Activated B cell treated with CpG ODN at 0.5 μM for 24 hours (primary cell): ENCODE measurements around the gene IGF2BP1. TPM values are rescaled to one million over a fixed set of nuclear protein-coding genes. Genes with fewer than 3 reads are reported as not detected.

Source experiments
- ATAC-seq: fragments of 200-7000 bp; cut with Tn5 transposase; one replicate; pipeline ENCODE4 v1.10.0; 2021; ENCODE audit warnings: low read depth, mild to moderate bottlenecking, moderate library complexity
- CTCF ChIA-PET: fragments of 350-600 bp; sonication (Branson Sonifier 250); formaldehyde crosslinking; loops from one replicate; lab custom pipeline; 2021; ENCODE audit warnings: antibody characterized with exemption; lab: Charles Lee
- POLR2A ChIA-PET: fragments of 350-600 bp; sonication (Branson Sonifier 250); formaldehyde crosslinking; loops from one replicate; lab custom pipeline; 2021; ENCODE audit warnings: antibody characterized with exemption; lab: Charles Lee
- DNase-seq: peaks from one replicate; pipeline ENCODE4 v3.0.0; 2022
- H3K27ac Mint-ChIP-seq: one replicate; pipeline ENCODE4 v1.8.0; 2020; ENCODE audit warnings: mixed read lengths
- H3K27me3 Mint-ChIP-seq: one replicate; pipeline ENCODE4 v1.8.0; 2021; ENCODE audit warnings: mixed read lengths
- H3K36me3 Mint-ChIP-seq: one replicate; pipeline ENCODE4 v1.8.0; 2021; ENCODE audit warnings: low read depth, mixed read lengths
- H3K4me1 Mint-ChIP-seq: one replicate; pipeline ENCODE4 v1.8.0; 2021; ENCODE audit warnings: mixed read lengths
- H3K4me3 Mint-ChIP-seq: one replicate; pipeline ENCODE4 v1.8.0; 2020; ENCODE audit warnings: mild to moderate bottlenecking, mixed read lengths
- H3K9me3 Mint-ChIP-seq: one replicate; pipeline ENCODE4 v1.8.0; 2020; ENCODE audit warnings: mixed read lengths
- CTCF ChIP-seq: fragments of 200-600 bp; IDR thresholded peaks from one replicate; pipeline ENCODE4 v1.8.0; 2022; ENCODE audit warnings: antibody characterized with exemption, mild to moderate bottlenecking
- intact Hi-C: fragments of 100-400 bp; cut with micrococcal nuclease; formaldehyde crosslinking; loops from one replicate; pipeline ENCODE4 v1.15.1; 2024
- total RNA-seq: library from RNA; stranded (reverse); gene quantifications from 2 replicates; pipeline ENCODE4 v1.2.3, GENCODE V29; 2022

Gene IGF2BP1
- total RNA-seq, 1 donor from 2014 or later, result 0.40 TPM

DNA sequence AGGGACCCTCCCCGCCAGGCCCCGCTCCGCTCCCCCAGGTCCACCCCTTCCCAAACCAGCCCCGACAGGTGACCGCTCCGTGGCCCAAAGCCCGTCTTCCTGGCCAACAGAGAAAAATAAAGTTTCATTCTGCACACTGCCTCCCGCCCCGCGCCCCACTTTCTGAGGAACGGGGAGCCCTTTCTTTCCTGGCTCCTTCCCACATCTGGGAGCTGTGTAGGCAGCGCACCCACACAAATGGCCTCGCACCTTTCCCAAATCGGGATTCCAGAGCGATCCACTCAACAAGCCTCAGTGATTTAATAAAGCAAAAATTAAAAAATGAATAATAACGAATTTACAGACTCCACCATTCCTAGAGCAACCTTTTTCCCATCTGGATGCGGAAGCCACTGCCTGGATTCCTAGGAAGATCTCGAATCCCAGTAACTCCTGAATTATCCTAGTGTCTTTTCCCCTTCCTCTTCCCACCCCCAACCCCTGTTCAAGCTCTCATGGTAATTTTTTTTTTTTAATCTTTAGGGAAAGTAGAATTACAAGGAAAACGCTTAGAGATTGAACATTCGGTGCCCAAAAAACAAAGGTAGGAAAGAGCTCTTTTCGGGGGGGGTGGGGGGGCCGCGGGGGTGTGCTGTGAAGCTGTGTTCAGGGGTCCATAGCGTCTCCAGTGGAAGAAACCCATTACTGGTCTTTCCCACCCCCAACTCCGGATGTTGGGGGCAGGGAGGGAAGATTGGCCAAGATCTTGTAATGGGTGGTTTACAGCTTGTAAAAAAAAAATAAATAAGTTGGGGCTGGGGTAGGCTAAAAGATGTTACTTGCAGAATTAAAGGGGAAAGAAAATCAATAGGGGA, 1.6 kb downstream of the IGF2BP1 start:
- no peak for ATAC-seq
- ChIA-PET CTCF (no interaction called here), POLR2A (interaction anchor here (0.7 kb wide), 2 partner anchors 362 to 397 kb away, joined by 3 to 6 read pairs; no protein-coding TSS in a partner anchor)
- H3K36me3 Mint-ChIP-seq, result no peaks in the 10 kb centered on the region
- intact Hi-C loops, result loop anchor here (5.0 to 10.0 kb wide), 3 partner anchors 54 to 384 kb away; partner anchors contain the start of genes HOXB7, HOXB8 and SNF8
- TF ChIP-seq CTCF, result no peak
- peaks cover 38% of the 10 kb centered on the region for H3K4me1 Mint-ChIP-seq
- no peaks in the 10 kb centered on the region for H3K9me3 Mint-ChIP-seq
- DNase-seq, result no peak
- H3K4me3 Mint-ChIP-seq, result peak overlapping the region; percentile 78
- H3K27me3 Mint-ChIP-seq, result peaks cover 67% of the 10 kb centered on the region
- H3K27ac Mint-ChIP-seq, result no peak overlapping the region

- ATAC-seq (no peak), DNase-seq (no peak)
- H3K27ac Mint-ChIP-seq, result no peak overlapping the region
- POLR2A ChIA-PET, result no interaction called here
- no peak for TF ChIP-seq CTCF
- peaks cover 68% of the 10 kb centered on the region for H3K27me3 Mint-ChIP-seq
- CTCF ChIA-PET, result no interaction called here
- H3K4me3 Mint-ChIP-seq, result no peak overlapping the region
- H3K9me3 Mint-ChIP-seq, result no peaks in the 10 kb centered on the region
- no peaks in the 10 kb centered on the region for H3K36me3 Mint-ChIP-seq
- intact Hi-C loops, result no loop called here
- H3K4me1 Mint-ChIP-seq, result peaks cover 30% of the 10 kb centered on the region
These were observed 3.8 kb downstream of the IGF2BP1 start for GRCh38 chr17:49000943-49001342.

- no peak for TF ChIP-seq CTCF
- DNase-seq (no peak), ATAC-seq (no peak)
- intact Hi-C loops, result no loop called here
- H3K27me3 Mint-ChIP-seq, result peaks cover 70% of the 10 kb centered on the region
- H3K4me1 Mint-ChIP-seq, result peaks cover 25% of the 10 kb centered on the region
- POLR2A ChIA-PET, result no interaction called here
- H3K9me3 Mint-ChIP-seq, result no peaks in the 10 kb centered on the region
- CTCF ChIA-PET, result no interaction called here
- H3K27ac Mint-ChIP-seq, result no peak overlapping the region
- H3K36me3 Mint-ChIP-seq, result no peaks in the 10 kb centered on the region
- no peak overlapping the region for H3K4me3 Mint-ChIP-seq
These were observed 4.5 kb downstream of the IGF2BP1 start for GRCh38 chr17:49001671-49002070.

- ChIA-PET POLR2A (no interaction called here), CTCF (no interaction called here)
- intact Hi-C loops, result no loop called here
- H3K27ac Mint-ChIP-seq, result no peak overlapping the region
- peaks cover 66% of the 10 kb centered on the region for H3K27me3 Mint-ChIP-seq
- no peak overlapping the region for H3K4me3 Mint-ChIP-seq
- H3K9me3 Mint-ChIP-seq, result no peaks in the 10 kb centered on the region
- ATAC-seq, result no peak
- no peak for TF ChIP-seq CTCF
- H3K4me1 Mint-ChIP-seq, result peaks cover 20% of the 10 kb centered on the region
- DNase-seq, result no peak
- no peaks in the 10 kb centered on the region for H3K36me3 Mint-ChIP-seq
These were observed 5.1 kb downstream of the IGF2BP1 start for GRCh38 chr17:49002331-49002730.

- no peak for DNase-seq
- CTCF ChIA-PET, result no interaction called here
- POLR2A ChIA-PET, result interaction anchor here (0.6 kb wide), 1 partner anchor 56 kb away, joined by 3 read pairs; no protein-coding TSS in a partner anchor
- no peak for TF ChIP-seq CTCF
- Mint-ChIP-seq H3K9me3 (no peaks in the 10 kb centered on the region), H3K27ac (no peak overlapping the region), H3K4me1 (peaks cover 15% of the 10 kb centered on the region), H3K4me3 (no peak overlapping the region), H3K36me3 (no peaks in the 10 kb centered on the region), H3K27me3 (peaks cover 68% of the 10 kb centered on the region)
- intact Hi-C loops, result no loop called here
- no peak for ATAC-seq
These were observed 5.6 kb downstream of the IGF2BP1 start for GRCh38 chr17:49002766-49003165.
